Brain pericyte (primary cell): ENCODE results near the gene SYNGR2.

Source experiments
- DNase-seq: peaks from one replicate; pipeline ENCODE4 v3.0.0-alpha.2; 2012; ENCODE audit warnings: low read depth, low spot score

Gene SYNGR2

GRCh38 chr17:78202666-78203065 lies 34.3 kb downstream of the SYNGR2 start:
- DNase-seq: no peak

GRCh38 chr17:78204387-78205123 lies 36.2 kb downstream of the SYNGR2 start:
- DNase-seq: no peak

- DNase-seq: no peak
Measured at GRCh38 chr17:78205124-78205775, 36.9 kb downstream of the SYNGR2 start.

- no peak for DNase-seq
Measured at GRCh38 chr17:78206298-78206697, 37.9 kb downstream of the SYNGR2 start.

- DNase-seq: no peak
Measured at GRCh38 chr17:78208486-78208885, 40.1 kb downstream of the SYNGR2 start.

- DNase-seq: no peak
Measured at GRCh38 chr17:78210111-78210510, 41.7 kb downstream of the SYNGR2 start.

- DNase-seq: no peak
Measured at GRCh38 chr17:78211032-78211431, 42.7 kb downstream of the SYNGR2 start.

GRCh38 chr17:78214016-78214705 lies 45.8 kb downstream of the SYNGR2 start, which contains the start of gene BIRC5:
Gene BIRC5 (plus strand): TSS chr17:78214253. CDS start chr17:78214317, 64 bp downstream.
- no peak for DNase-seq

GRCh38 chr17:78214706-78215061 lies 46.3 kb downstream of the SYNGR2 start:
- DNase-seq: no peak

- DNase-seq: no peak
Measured at GRCh38 chr17:78219396-78220150, 51.2 kb downstream of the SYNGR2 start.
